ENCODE measurements around the gene HDGFL1. TPM values are rescaled to one million over a fixed set of nuclear protein-coding genes. Genes with fewer than 3 reads are reported as not detected.

HDGFL1 gene
- total RNA-seq, 1 donor from 2014 or later, result not detected

DNA sequence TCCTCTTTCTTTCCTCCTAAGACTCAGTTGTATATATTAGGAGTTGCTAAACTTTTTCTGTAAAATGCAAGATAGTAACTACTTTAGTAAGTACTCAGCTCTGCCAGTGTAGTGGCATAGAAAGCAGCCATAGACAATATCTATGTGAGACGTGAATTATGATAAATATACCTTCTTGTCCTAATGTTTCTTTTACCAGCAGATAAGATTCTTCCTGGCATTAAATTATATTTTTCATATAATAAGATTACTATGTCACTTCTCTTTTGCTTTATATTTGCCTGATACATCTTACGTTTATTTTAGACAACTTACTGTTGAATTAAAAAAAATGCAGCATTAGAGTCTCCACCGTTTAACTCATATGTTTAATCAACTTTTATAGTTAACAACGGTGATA lies 51.7 kb downstream of the HDGFL1 start:
- no peak for DNase-seq (ENCODE audit: low read depth)
- H3K4me3 ChIP-seq (ENCODE audit: low read depth, low read length), result no peak overlapping the region
- TF ChIP-seq, protein P1, sequence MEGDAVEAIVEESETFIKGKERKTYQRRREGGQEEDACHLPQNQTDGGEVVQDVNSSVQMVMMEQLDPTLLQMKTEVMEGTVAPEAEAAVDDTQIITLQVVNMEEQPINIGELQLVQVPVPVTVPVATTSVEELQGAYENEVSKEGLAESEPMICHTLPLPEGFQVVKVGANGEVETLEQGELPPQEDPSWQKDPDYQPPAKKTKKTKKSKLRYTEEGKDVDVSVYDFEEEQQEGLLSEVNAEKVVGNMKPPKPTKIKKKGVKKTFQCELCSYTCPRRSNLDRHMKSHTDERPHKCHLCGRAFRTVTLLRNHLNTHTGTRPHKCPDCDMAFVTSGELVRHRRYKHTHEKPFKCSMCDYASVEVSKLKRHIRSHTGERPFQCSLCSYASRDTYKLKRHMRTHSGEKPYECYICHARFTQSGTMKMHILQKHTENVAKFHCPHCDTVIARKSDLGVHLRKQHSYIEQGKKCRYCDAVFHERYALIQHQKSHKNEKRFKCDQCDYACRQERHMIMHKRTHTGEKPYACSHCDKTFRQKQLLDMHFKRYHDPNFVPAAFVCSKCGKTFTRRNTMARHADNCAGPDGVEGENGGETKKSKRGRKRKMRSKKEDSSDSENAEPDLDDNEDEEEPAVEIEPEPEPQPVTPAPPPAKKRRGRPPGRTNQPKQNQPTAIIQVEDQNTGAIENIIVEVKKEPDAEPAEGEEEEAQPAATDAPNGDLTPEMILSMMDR (conservative IDR thresholded peaks at IDR 0.05; ENCODE audit: low read depth, low read length), result no peak
